ENCODE measurements around the gene NFIC. TPM values are rescaled to one million over a fixed set of nuclear protein-coding genes. Genes with fewer than 3 reads are reported as not detected.

Gene NFIC
- total RNA-seq, 4 donors from 2014 or later, result 125 to 285 (median 155) TPM

GRCh38 chr19:3491396-3492119, 125.2 kb downstream of the NFIC start:
- peaks cover 0 to 69% of the 10 kb centered on the region in 2 donors for H3K36me3 ChIP-seq
- ATAC-seq, result no peak

GRCh38 chr19:3492131-3492839, 125.9 kb downstream of the NFIC start:
- Histone ChIP-seq H3K27me3 (no peaks in the 10 kb centered on the region), H3K9me3 (no peaks in the 10 kb centered on the region), H3K4me1 (no peaks in the 10 kb centered on the region), H3K36me3 (peaks cover 0 to 77% of the 10 kb centered on the region in 2 donors), H3K4me3 (no peak overlapping the region), H3K27ac (no peak overlapping the region)
- ATAC-seq, result no peak
- WGBS, 2 donors (ENCODE audit: low coverage in 1 of 2), result 85 to 90% methylated on average over 2 to 4 of the region's 45 CpGs
- TF ChIP-seq EP300 (IDR thresholded peaks at IDR 0.05) (no peak), POLR2A (IDR thresholded peaks at IDR 0.05) (no peak), POLR2AphosphoS5 (IDR thresholded peaks at IDR 0.05) (no peak), CTCF (IDR thresholded peaks at IDR 0.05) (no peak)

More at GRCh38 chr19:3491396-3492119, 125.2 kb downstream of the NFIC start:
- Histone ChIP-seq H3K27me3 (no peaks in the 10 kb centered on the region), H3K4me1 (no peaks in the 10 kb centered on the region), H3K9me3 (no peaks in the 10 kb centered on the region), H3K27ac (no peak overlapping the region), H3K4me3 (no peak overlapping the region)
- 100% methylated on average over 3 of the region's 55 CpGs; no CpG with 5 or more reads in 1 of the 2 donors for WGBS, 2 donors (ENCODE audit: low coverage in 1 of 2)
- TF ChIP-seq CTCF (IDR thresholded peaks at IDR 0.05) (no peak), POLR2AphosphoS5 (IDR thresholded peaks at IDR 0.05) (no peak), EP300 (IDR thresholded peaks at IDR 0.05) (no peak), POLR2A (IDR thresholded peaks at IDR 0.05) (no peak)

GRCh38 chr19:3492919-3493318, 126.5 kb downstream of the NFIC start:
- Histone ChIP-seq H3K27me3 (no peaks in the 10 kb centered on the region), H3K27ac (no peak overlapping the region), H3K36me3 (peaks cover 0 to 80% of the 10 kb centered on the region in 2 donors), H3K4me3 (no peak overlapping the region), H3K4me1 (no peaks in the 10 kb centered on the region), H3K9me3 (no peaks in the 10 kb centered on the region)
- ATAC-seq, result no peak
- TF ChIP-seq CTCF (IDR thresholded peaks at IDR 0.05) (no peak), POLR2A (IDR thresholded peaks at IDR 0.05) (no peak)
- WGBS, 2 donors (ENCODE audit: low coverage in 1 of 2), result 92 to 95% methylated on average over 2 to 10 of the region's 16 CpGs

- Histone ChIP-seq H3K4me3 (no peak overlapping the region), H3K4me1 (peaks cover 0 to 2% (median 0%) of the 10 kb centered on the region in 3 donors), H3K27me3 (no peaks in the 10 kb centered on the region), H3K27ac (no peak overlapping the region), H3K36me3 (peaks cover 0 to 80% of the 10 kb centered on the region in 2 donors), H3K9me3 (no peaks in the 10 kb centered on the region)
- no peak for ATAC-seq
- TF ChIP-seq CTCF (IDR thresholded peaks at IDR 0.05) (no peak), POLR2AphosphoS5 (IDR thresholded peaks at IDR 0.05) (no peak), POLR2A (IDR thresholded peaks at IDR 0.05) (no peak), EP300 (IDR thresholded peaks at IDR 0.05) (no peak)
- WGBS, 2 donors (ENCODE audit: low coverage in 1 of 2), result 87 to 90% methylated on average over 6 to 9 of the region's 14 CpGs
Observed at GRCh38 chr19:3493651-3494050, 127.3 kb downstream of the NFIC start.

Data from gastroesophageal sphincter (tissue), 4 donors.